Testis (tissue), 2 donors: ENCODE measurements around the gene RHCE.
"Not testable (repeated sequence)": the region's sequence is repeated elsewhere in the genome, so short reads cannot be mapped to it uniquely, and the experiment has no call there.

Experiments used
- POLR2A ChIP-seq: fragments of 450-650 bp; IDR thresholded peaks from one replicate; pipeline ENCODE4 v1.6.1; 2017; ENCODE audit warnings: antibody characterized with exemption, mild to moderate bottlenecking, moderate library complexity
- TF ChIP-seq, protein P1 (sequence below), 3 experiments: fragments of 450-650 bp in 2 of 3; fragments of 200-600 bp in 1 of 3; sonication (generic) in 1 of 3; IDR thresholded peaks; one replicate each; pipeline ENCODE4 v1.5.1; 2016 to 2019; ENCODE audit warnings: antibody characterized with exemption in 3 of 3, mild to moderate bottlenecking in 2 of 3, moderate library complexity in 1 of 3

DNA sequence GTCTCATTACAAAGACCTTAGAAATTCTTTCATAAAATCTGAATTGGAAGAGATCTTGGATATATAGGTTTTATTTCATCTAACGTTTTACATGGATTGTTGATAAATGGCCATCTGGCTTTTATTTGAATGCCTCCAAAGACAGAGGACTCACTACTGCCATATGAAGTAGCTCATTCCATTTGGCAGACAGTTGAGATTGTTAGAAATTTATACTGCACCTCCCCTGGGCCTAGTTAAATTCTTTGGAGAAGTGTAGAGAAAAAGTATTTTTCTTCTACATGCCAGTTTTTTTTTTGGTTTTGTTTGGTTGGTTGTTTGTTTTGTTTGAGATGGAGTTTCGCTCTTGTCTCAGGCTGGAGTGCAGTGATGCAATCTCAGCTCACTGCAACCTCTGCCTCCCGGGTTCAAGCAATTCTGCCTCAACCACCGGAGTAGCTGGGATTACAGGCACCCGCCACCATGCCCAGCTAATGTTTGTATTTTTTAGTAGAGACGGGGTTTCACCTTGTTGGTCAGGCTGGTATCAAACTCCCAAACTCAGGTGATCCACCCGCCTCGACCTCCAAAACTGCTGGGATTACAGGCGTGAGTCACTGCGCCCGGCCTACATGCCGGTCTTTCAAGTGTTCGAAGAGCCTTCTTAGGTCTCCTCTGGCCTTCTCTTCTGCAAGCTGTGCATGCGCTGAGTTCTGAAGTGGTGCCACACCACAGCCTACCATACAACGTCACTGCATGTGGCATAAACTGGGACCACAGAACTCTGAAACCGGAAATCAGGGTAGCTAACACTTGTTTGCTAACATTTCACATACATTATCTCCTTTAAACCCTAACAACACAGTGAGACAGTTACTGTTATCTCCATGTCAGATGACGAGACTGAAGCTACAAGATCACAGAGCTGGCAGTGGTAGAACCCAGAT is 57.7 kb downstream of the RHCE start:
- not testable (repeated sequence) for TF ChIP-seq POLR2A
- TF ChIP-seq, protein P1, sequence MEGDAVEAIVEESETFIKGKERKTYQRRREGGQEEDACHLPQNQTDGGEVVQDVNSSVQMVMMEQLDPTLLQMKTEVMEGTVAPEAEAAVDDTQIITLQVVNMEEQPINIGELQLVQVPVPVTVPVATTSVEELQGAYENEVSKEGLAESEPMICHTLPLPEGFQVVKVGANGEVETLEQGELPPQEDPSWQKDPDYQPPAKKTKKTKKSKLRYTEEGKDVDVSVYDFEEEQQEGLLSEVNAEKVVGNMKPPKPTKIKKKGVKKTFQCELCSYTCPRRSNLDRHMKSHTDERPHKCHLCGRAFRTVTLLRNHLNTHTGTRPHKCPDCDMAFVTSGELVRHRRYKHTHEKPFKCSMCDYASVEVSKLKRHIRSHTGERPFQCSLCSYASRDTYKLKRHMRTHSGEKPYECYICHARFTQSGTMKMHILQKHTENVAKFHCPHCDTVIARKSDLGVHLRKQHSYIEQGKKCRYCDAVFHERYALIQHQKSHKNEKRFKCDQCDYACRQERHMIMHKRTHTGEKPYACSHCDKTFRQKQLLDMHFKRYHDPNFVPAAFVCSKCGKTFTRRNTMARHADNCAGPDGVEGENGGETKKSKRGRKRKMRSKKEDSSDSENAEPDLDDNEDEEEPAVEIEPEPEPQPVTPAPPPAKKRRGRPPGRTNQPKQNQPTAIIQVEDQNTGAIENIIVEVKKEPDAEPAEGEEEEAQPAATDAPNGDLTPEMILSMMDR (IDR thresholded peaks at IDR 0.05), result not testable (repeated sequence)
